Left lobe of liver (tissue), 2 donors: ENCODE measurements around the gene MYO18B. TPM values are rescaled to one million over a fixed set of nuclear protein-coding genes. Genes with fewer than 3 reads are reported as not detected.

Experiments used
- ATAC-seq: fragments of 200-7000 bp; cut with Tn5 transposase; one replicate; pipeline ENCODE4 v1.9.1; 2020; ENCODE audit warnings: mild to moderate bottlenecking, moderate library complexity
- DNase-seq: peaks from one replicate; pipeline ENCODE4 v3.0.0-alpha.2; 2020; ENCODE audit warnings: low spot score
- total RNA-seq: library from RNA; stranded (reverse); gene quantifications from one replicate; pipeline ENCODE4 v1.2.1, GENCODE V29; 2021
- donor health status: DM: no; HTN: no; CAD: no; lungs with moderate emphysema.
- donor health status: DM: no; HTN: yes; CAD: no.

MYO18B gene
- total RNA-seq, 1 donor from 2014 or later: not detected

GRCh38 chr22:25933158-25933788, 191.3 kb downstream of the MYO18B start:
- ATAC-seq: no peak
- no peak for DNase-seq

- ATAC-seq: no peak
- DNase-seq: no peak
These were observed 193.5 kb downstream of the MYO18B start for GRCh38 chr22:25935266-25936058.

- no peak for DNase-seq
- no peak for ATAC-seq
These were observed 196.2 kb downstream of the MYO18B start for GRCh38 chr22:25938151-25938550.

- ATAC-seq: no peak
- DNase-seq: no peak
These were observed 197.4 kb downstream of the MYO18B start for GRCh38 chr22:25939384-25939783.

GRCh38 chr22:25940479-25940878, 198.5 kb downstream of the MYO18B start:
- DNase-seq: no peak
- ATAC-seq: no peak

GRCh38 chr22:25941365-25941960, 199.5 kb downstream of the MYO18B start:
- ATAC-seq (no peak), DNase-seq (no peak)

- no peak for ATAC-seq
- DNase-seq: no peak
These were observed 200.3 kb downstream of the MYO18B start for GRCh38 chr22:25942115-25942855.

- ATAC-seq (no peak), DNase-seq (no peak)
These were observed 200.9 kb downstream of the MYO18B start for GRCh38 chr22:25942856-25943411.

GRCh38 chr22:25950111-25950510, 208.1 kb downstream of the MYO18B start:
- DNase-seq (no peak), ATAC-seq (no peak)

- DNase-seq (no peak), ATAC-seq (no peak)
These were observed 211.3 kb downstream of the MYO18B start for GRCh38 chr22:25953276-25953675.

GRCh38 chr22:25953919-25954318, 211.9 kb downstream of the MYO18B start:
- ATAC-seq (no peak), DNase-seq (no peak)

- DNase-seq (no peak), ATAC-seq (no peak)
These were observed 213.3 kb downstream of the MYO18B start for GRCh38 chr22:25955323-25955722.

- no peak for ATAC-seq
These were observed 214.8 kb downstream of the MYO18B start for GRCh38 chr22:25956801-25957200.

GRCh38 chr22:25959818-25960774, 218.1 kb downstream of the MYO18B start:
- no peak for ATAC-seq

More at GRCh38 chr22:25956801-25957200, 214.8 kb downstream of the MYO18B start:
- DNase-seq: no peak

GRCh38 chr22:25961699-25962098, 219.7 kb downstream of the MYO18B start:
- ATAC-seq: no peak
- no peak for DNase-seq

More at GRCh38 chr22:25959818-25960774, 218.1 kb downstream of the MYO18B start:
- no peak for DNase-seq

- DNase-seq (no peak), ATAC-seq (no peak)
These were observed 220.7 kb downstream of the MYO18B start for GRCh38 chr22:25962711-25963110.

GRCh38 chr22:25964961-25965730, 223.2 kb downstream of the MYO18B start:
- no peak for DNase-seq
- ATAC-seq: no peak

- no peak for DNase-seq
- ATAC-seq: no peak
These were observed 224.5 kb downstream of the MYO18B start for GRCh38 chr22:25966448-25966913.

GRCh38 chr22:25969286-25969685, 227.3 kb downstream of the MYO18B start:
- DNase-seq (no peak), ATAC-seq (no peak)
